Measurements from ENCODE around the gene GMPR.

GMPR gene

DNA sequence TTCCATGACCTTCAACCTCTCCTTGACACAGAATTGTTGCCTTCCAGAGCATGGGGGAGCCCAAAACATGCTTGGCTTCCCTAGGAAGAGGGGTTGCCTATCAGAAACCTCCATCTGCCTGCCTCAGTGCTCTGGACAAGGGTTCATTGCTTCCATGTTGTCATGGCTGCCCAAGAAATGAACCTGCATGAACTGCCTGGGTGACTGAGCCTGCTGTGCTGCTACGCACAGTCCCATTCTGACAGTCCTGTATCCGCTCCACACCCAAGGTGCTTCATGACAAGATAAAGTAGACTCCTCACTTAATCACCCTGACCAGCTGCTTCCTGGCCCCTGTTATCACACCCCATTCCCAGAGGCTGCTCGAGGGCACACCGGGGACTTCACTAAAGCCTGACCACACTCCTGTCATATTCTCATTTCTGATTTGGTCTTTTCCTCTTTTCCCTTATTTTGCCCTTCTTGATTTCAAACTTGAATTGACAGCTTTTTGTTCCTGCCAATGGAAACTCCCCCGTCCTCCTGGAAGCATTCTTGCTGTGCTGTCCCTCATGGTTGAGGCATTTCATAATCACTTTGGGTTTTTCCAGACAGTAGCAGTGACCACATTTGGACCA is 31.9 kb downstream of the GMPR start:
- DNase-seq: no peak

- DNase-seq: no peak
Observed at GRCh38 chr6:16271428-16271827, 33.0 kb downstream of the GMPR start.

DNA sequence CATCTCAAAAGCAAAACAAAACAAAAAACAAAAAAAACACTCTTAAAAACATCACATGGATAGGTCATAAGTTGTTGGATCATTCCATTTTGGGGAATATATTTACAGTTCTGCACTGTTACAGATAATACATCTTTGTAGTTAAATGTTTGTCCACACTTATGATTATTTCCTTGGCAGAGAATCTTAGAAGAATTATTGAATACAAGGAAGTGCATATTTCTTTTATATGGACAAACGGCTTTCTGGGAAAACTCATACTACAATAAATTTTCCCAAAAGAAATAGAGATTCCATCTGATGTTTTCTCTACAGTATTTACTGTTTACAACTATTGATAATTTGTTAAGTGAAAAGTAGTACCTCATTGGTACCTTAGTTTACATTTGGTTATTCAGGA is 33.8 kb downstream of the GMPR start:
- DNase-seq: no peak

DNA sequence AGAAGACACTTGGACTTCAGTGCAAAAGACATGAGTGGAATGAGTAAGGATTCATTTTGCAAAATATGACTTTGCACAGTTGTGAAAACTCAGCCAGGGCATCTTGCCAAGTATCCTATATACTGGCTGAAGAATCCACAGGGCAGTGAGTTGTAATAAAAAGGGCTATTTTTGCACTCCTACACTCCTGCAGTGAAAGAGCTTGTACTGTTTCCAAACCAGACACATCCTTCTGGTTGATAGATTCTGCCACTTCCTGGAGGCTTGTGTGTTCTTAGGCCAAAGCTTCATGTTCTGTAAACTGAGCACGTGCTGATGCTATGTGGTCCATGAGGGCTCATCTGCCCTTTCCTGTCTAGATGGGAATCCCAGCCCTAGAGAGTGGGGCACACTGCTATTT is 34.9 kb downstream of the GMPR start:
- no peak for DNase-seq

- DNase-seq: no peak
Observed at GRCh38 chr6:16274483-16274882, 36.1 kb downstream of the GMPR start.

GRCh38 chr6:16274885-16275589 is 36.6 kb downstream of the GMPR start:
- DNase-seq: no peak

DNA sequence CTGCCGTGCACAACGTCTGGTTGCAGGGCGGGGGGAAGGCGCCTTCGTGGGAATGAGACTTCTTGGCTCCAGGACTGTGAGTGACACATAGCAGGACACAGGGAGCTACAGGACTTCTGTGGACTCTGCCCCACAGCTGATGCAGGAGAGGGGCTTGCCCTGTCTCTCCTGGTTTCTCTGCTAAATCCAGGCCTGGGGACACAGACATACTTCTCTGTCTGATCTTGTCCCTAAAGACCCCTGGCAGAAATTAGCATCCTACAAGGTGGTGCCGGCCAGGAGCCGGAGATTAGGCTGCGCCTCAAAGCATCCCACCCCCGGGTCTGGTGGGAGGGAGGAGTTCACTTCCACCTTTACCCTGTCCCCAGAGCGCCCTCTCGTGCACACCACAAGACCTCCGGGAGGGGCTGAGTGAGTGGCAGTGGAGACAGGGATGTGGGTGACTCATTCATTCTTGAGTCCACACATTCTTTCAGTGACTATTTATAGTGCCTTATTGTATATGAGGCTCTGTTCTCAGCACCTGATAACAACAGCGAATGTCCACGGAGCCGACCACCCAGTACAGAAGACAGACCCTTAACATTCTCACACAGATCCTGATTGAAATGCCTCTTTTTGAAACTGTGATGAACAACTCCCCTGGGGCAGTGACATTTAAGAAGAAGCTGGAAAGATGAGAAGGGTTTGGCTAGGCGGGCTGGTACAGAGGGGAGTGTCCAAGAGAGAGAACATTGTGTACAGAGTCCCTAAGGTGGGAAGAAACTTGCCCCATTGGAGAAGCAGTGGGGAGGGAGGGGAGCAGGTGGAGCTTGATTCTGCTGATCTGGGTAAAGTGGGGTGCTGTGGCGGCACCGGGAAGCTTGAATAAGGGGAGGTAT is 39.0 kb downstream of the GMPR start:
- DNase-seq: peak in 7 of 56 donors; percentile 3 to 53 (median 12)

- DNase-seq: no peak
Observed at GRCh38 chr6:16278048-16278724, 39.8 kb downstream of the GMPR start.

DNA sequence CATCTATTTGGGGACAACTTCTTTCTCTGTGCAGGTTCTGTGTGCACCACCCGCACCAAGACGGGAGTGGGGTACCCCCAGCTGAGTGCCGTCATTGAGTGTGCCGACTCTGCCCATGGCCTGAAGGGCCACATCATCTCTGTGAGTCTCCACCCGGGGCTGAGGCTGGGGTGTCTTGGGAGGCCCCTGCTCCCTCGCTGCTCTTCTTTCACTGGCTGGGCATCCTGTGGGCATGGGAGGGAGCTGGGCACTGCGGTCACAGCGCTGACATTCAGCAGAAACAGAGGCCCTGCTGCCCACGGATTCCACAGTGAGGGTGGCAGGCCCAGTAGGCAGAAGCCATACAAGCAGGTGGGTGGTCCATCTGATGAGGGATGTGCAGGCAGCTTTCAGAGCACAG is 40.4 kb downstream of the GMPR start:
- no peak for DNase-seq

GRCh38 chr6:16279243-16279642 is 40.9 kb downstream of the GMPR start:
- no peak for DNase-seq

DNA sequence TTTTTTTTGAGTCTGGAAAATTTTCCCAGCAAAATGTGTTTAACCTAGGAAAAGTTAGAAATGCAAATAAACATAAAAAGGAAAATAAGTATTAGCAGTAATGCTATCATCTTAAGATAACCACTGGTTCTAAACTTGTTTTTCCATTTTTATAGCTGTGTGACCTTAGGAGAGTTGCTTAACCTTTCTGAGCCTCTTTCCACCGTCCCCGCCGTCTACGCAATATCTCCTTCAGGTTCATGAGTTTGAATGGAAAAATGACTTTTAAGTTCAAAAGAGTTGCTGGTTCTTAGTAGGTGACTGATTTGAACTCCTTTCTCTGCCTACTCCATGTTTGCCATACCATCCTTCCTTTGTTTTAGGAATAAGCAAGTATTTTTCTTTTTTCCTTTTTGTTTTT is 44.0 kb downstream of the GMPR start:
- no peak for DNase-seq

- no peak for DNase-seq
Observed at GRCh38 chr6:16284472-16284871, 46.1 kb downstream of the GMPR start.

- no peak for DNase-seq
Observed at GRCh38 chr6:16285467-16286150, 47.2 kb downstream of the GMPR start.

GRCh38 chr6:16286151-16286522 is 47.8 kb downstream of the GMPR start:
- peak in 47 of 56 donors; percentile 6 to 81 (median 46) for DNase-seq

DNA sequence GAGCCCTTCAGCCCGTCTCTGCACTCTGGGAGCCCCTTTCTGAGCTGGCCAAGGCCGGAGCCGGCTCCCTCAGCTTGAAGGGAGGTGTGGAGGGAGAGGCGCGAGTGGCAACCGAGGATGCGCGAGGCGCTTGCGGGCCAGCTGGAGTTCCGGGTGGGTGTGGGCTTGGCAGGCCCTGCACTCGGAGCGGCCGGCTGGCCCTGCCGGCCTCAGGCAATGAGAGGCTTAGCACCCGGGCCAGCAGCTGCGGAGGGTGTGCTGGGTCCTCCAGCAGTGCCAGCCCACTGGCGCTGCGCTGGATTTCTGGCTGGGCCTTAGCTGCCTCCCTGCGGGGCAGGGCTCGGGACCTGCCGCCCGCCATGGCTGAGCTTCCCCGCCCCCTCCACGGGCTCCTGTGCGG is 49.8 kb downstream of the GMPR start:
- DNase-seq: no peak

DNA sequence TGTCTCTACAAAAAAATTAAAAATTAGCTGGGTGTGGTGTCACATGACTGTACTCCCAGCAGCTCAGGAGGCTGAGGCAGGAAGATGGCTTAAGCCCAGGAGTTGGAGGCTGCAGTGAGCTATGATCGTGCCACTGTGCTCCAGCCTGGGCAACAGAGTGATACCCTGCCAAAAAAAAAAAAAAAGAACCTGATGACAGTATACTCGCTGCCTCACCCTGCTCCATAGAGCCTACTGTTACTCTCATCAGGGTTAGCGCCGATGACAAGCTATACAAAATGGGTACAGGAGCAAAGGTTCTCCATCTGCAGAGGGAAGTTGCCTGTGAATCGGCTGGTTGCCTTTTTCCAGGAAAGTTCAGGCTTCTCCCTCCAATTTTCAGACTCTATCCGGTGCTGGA is 53.4 kb downstream of the GMPR start:
- DNase-seq: no peak

DNA sequence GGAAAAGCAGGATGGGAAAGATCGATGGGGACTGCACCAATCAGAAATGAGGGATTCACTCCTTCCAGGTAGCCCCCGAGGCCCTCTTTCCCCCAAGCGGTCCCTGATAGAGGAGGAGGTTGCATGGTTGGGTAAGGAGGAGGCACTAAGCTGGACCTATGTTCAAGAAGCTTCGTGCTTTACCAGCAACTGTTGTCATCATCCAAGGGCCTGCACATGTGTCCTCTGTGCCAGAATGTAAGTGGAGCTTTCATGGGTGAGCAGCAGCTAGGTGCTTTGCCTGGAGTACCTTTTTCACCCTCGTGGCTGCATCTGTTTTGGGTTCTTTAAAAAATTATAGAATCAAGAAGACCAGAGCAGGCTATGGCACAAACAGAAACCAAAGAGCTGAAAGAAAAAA is 54.0 kb downstream of the GMPR start:
- DNase-seq: no peak

GRCh38 chr6:16292942-16293341 is 54.6 kb downstream of the GMPR start:
- DNase-seq: no peak

DNA sequence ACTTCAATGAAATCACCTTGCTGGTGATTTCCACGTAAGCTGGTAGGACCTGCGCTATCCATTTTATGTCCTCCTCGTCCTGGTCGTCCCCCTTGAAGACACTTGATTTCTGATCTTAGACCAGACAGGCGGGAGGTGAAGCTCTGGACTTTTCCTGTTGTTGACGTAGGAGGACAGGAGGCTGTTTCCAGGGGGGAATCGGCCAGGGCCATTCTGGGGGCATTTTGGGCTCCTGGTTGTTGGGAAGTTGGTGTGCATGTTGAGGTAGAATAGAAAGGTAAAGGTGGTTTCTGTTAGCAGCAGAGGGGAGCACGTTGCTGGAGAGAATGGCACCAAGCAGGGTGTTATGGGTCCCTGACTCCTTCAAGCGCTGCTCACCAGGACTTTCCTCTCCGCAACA is 56.0 kb downstream of the GMPR start:
- no peak for DNase-seq

- peak in 3 of 56 donors; percentile 14 to 29 (median 25) for DNase-seq
Observed at GRCh38 chr6:16295060-16295459, 56.7 kb downstream of the GMPR start.

GRCh38 chr6:16295471-16295870 is 57.1 kb downstream of the GMPR start:
- DNase-seq: no peak

Measured in nucleus accumbens (tissue), 56 donors.